Esophagus squamous epithelium (tissue), 5 donors: ENCODE data around the gene RCAN2. TPM values are rescaled to one million over a fixed set of nuclear protein-coding genes. Genes with fewer than 3 reads are reported as not detected.

ENCODE experiments used
- DNase-seq: peaks from one replicate; lab custom pipeline; 2025; lab: John Stamatoyannopoulos, UW
- H3K27ac ChIP-seq, 4 donors: fragments of 200-600 bp; sonication (generic); one replicate each; pipeline ENCODE4 v1.5.1; 2016 to 2019; ENCODE audit warnings: mild to moderate bottlenecking in 1 of 4
- H3K27me3 ChIP-seq, 4 donors: fragments of 200-600 bp; sonication (generic); 1 replicate in 3 of 4; 2 replicates in 1 of 4; pipeline versions ENCODE4 v1.5.1 to v1.6.0; 2017 to 2021; ENCODE audit warnings: antibody characterized with exemption in 1 of 4
- H3K36me3 ChIP-seq, 3 donors: fragments of 200-600 bp; sonication (generic); one replicate each; pipeline ENCODE4 v1.5.1; 2016 to 2019
- H3K4me1 ChIP-seq, 3 donors: fragments of 200-600 bp; sonication (generic); one replicate each; pipeline ENCODE4 v1.5.1; 2017 to 2019
- H3K4me3 ChIP-seq, 4 donors: fragments of 200-600 bp; sonication (generic); 1 replicate in 3 of 4; 2 replicates in 1 of 4; pipeline ENCODE4 v1.5.1; 2016 to 2019; ENCODE audit warnings: mild to moderate bottlenecking in 2 of 4, moderate library complexity in 1 of 4
- H3K9me3 ChIP-seq, 3 donors: fragments of 200-600 bp; sonication (generic); one replicate each; pipeline ENCODE4 v1.5.1; 2016 to 2019
- POLR2A ChIP-seq, 4 donors: fragments of 450-650 bp; IDR thresholded peaks; one replicate each; pipeline ENCODE4 v1.6.1; 2017; ENCODE audit warnings: antibody characterized with exemption in 4 of 4, mild to moderate bottlenecking in 4 of 4, moderate library complexity in 3 of 4
- WGBS, 2 donors: methylation state at CpG; one replicate each; pipeline ENCODE4 v1.1.5; 2018; 5-methylcytosine and 5-hydroxymethylcytosine counted together
- intact Hi-C: fragments of 100-400 bp; cut with DNase I; formaldehyde crosslinking; loops from one replicate; pipeline ENCODE4 v1.15.0; 2022
- total RNA-seq, 4 donors: library from RNA; depleted of rRNA; stranded (reverse); fragments of >200 nt; gene quantifications; one replicate each; pipeline ENCODE4 v1.1.0, GENCODE V29; 2016
- TF ChIP-seq, protein P1 (sequence below), 6 experiments: fragments of 450-650 bp in 4 of 6; fragments of 200-600 bp in 2 of 6; sonication (generic) in 2 of 6; IDR thresholded peaks; one replicate each; pipeline ENCODE4 v1.5.1; 2016 to 2019; ENCODE audit warnings: antibody characterized with exemption in 6 of 6, mild to moderate bottlenecking in 4 of 6, moderate library complexity in 4 of 6
- donor health status: DM: yes; HTN: yes; CAD: no.

Gene RCAN2
- total RNA-seq, 4 donors from 2014 or later = 1.4 to 12.4 (median 4.0) TPM

- TF ChIP-seq, protein P1, sequence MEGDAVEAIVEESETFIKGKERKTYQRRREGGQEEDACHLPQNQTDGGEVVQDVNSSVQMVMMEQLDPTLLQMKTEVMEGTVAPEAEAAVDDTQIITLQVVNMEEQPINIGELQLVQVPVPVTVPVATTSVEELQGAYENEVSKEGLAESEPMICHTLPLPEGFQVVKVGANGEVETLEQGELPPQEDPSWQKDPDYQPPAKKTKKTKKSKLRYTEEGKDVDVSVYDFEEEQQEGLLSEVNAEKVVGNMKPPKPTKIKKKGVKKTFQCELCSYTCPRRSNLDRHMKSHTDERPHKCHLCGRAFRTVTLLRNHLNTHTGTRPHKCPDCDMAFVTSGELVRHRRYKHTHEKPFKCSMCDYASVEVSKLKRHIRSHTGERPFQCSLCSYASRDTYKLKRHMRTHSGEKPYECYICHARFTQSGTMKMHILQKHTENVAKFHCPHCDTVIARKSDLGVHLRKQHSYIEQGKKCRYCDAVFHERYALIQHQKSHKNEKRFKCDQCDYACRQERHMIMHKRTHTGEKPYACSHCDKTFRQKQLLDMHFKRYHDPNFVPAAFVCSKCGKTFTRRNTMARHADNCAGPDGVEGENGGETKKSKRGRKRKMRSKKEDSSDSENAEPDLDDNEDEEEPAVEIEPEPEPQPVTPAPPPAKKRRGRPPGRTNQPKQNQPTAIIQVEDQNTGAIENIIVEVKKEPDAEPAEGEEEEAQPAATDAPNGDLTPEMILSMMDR (IDR thresholded peaks at IDR 0.05) = no peak
- TF ChIP-seq POLR2A (IDR thresholded peaks at IDR 0.05) = no peak
- Histone ChIP-seq H3K9me3 (no peaks in the 10 kb centered on the region), H3K27ac (no peak overlapping the region), H3K36me3 (no peaks in the 10 kb centered on the region), H3K4me3 (no peak overlapping the region), H3K27me3 (no peaks in the 10 kb centered on the region), H3K4me1 (peaks cover 0 to 10% (median 0%) of the 10 kb centered on the region in 3 donors)
- intact Hi-C loops = no loop called here
- no peak for DNase-seq
- WGBS, 2 donors = 33 to 35% methylated on average over 4 of the region's 4 CpGs
Measured at GRCh38 chr6:46290421-46291274, 200.6 kb downstream of the RCAN2 start.

GRCh38 chr6:46289898-46290297 is 201.4 kb downstream of the RCAN2 start:
- no peak overlapping the region for H3K27ac ChIP-seq

DNA sequence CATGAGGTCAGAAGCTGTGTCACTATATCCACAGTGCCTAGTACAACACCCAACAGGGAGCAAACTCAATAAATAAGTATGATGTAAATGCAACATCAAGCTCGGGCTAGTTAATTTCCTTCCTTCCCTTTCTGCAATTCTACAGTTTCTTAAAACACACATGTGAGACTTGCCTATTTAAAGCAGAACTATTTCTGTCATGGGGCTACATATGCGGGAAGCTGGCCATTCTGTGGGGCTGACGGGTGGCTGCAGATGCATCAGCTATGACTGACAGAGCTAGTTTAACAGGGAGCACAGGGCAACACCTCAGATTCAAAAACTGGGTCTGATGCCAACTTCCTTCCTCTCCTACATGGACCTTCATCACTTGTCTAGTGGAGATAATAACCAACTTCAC is 202.4 kb downstream of the RCAN2 start:
- no peaks in the 10 kb centered on the region for H3K9me3 ChIP-seq
- no peaks in the 10 kb centered on the region for H3K36me3 ChIP-seq
- WGBS, 2 donors = 50 to 61% methylated on average over 3 of the region's 3 CpGs
- DNase-seq = no peak
- TF ChIP-seq, protein P1 (IDR thresholded peaks at IDR 0.05) = no peak
- TF ChIP-seq POLR2A (IDR thresholded peaks at IDR 0.05) = no peak
- intact Hi-C loops = no loop called here
- H3K4me1 ChIP-seq = peaks cover 0 to 10% (median 0%) of the 10 kb centered on the region in 3 donors
- no peak overlapping the region for H3K27ac ChIP-seq
- H3K4me3 ChIP-seq = no peak overlapping the region
- H3K27me3 ChIP-seq = no peaks in the 10 kb centered on the region

More at GRCh38 chr6:46289898-46290297, 201.4 kb downstream of the RCAN2 start:
- intact Hi-C loops = no loop called here
- no peaks in the 10 kb centered on the region for H3K9me3 ChIP-seq
- H3K4me3 ChIP-seq = no peak overlapping the region
- no peaks in the 10 kb centered on the region for H3K36me3 ChIP-seq
- H3K27me3 ChIP-seq = no peaks in the 10 kb centered on the region
- WGBS, 2 donors = 60 to 78% methylated on average over 2 of the region's 2 CpGs
- TF ChIP-seq, protein P1 (IDR thresholded peaks at IDR 0.05) = no peak
- TF ChIP-seq POLR2A (IDR thresholded peaks at IDR 0.05) = no peak
- H3K4me1 ChIP-seq = peaks cover 0 to 10% (median 0%) of the 10 kb centered on the region in 3 donors
- no peak for DNase-seq

- DNase-seq = no peak
- H3K4me3 ChIP-seq = no peak overlapping the region
- peaks cover 0 to 10% (median 0%) of the 10 kb centered on the region in 3 donors for H3K4me1 ChIP-seq
- H3K9me3 ChIP-seq = no peaks in the 10 kb centered on the region
- no peaks in the 10 kb centered on the region for H3K36me3 ChIP-seq
- no peak for TF ChIP-seq POLR2A (IDR thresholded peaks at IDR 0.05)
- TF ChIP-seq, protein P1 (IDR thresholded peaks at IDR 0.05) = no peak
- intact Hi-C loops = no loop called here
- no peaks in the 10 kb centered on the region for H3K27me3 ChIP-seq
- WGBS, 2 donors = 66 to 80% methylated on average over 5 of the region's 5 CpGs
- no peak overlapping the region for H3K27ac ChIP-seq
Measured at GRCh38 chr6:46287681-46288080, 203.6 kb downstream of the RCAN2 start.

DNA sequence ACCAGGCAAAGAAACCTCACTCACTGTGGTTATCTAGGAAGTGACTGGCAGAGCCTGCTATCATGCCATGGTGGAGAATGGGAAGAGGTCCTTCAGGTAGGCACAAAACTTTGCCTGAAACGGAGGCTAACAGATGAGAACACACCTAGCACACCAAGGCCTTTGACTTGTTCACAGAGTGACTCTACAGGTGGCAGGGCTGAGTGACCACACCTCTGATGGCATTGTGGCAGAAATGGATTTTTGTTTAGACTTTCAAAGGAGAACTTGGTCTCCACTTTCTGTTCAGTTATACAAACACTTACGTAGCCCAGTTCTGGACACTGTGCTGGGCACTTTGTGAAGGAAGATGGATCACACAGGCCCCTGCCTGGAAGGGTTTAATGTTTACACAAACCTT is 204.2 kb downstream of the RCAN2 start:
- no peak for DNase-seq
- 76 to 92% methylated on average over 2 of the region's 2 CpGs for WGBS, 2 donors
- Histone ChIP-seq H3K27me3 (no peaks in the 10 kb centered on the region), H3K36me3 (no peaks in the 10 kb centered on the region), H3K9me3 (no peaks in the 10 kb centered on the region), H3K4me1 (peaks cover 0 to 10% (median 0%) of the 10 kb centered on the region in 3 donors), H3K4me3 (no peak overlapping the region), H3K27ac (no peak overlapping the region)
- TF ChIP-seq, protein P1 (IDR thresholded peaks at IDR 0.05) = no peak
- no peak for TF ChIP-seq POLR2A (IDR thresholded peaks at IDR 0.05)
- intact Hi-C loops = no loop called here
